ENCODE data around the gene DERA. TPM values are rescaled to one million over a fixed set of nuclear protein-coding genes. Genes with fewer than 3 reads are reported as not detected.

The DERA gene
- total and polyA plus RNA-seq, 2 of the 8 experiments (the other 6 are each of a cell fraction or from before 2014, with no cell fraction given): 13.1 to 17.1 TPM

GRCh38 chr12:15982921-15983320, 71.8 kb downstream of the DERA start (continued):
- no peak for TF ChIP-seq CHD7 (IDR thresholded peaks at IDR 0.05; ENCODE audit: insufficient replicate concordance, low read length)
- TF ChIP-seq JUND (IDR thresholded peaks at IDR 0.05; ENCODE audit: low read length): no peak
- no peak for TF ChIP-seq SRF (IDR thresholded peaks at IDR 0.05; ENCODE audit: low read depth, low read length)
- TF ChIP-seq CHD2 (IDR thresholded peaks at IDR 0.05; ENCODE audit: low read length): no peak
- no peak for TF ChIP-seq PHF8 (conservative IDR thresholded peaks at IDR 0.05; ENCODE audit: low read depth, low read length)
- TF ChIP-seq EGR1 (IDR thresholded peaks at IDR 0.05; ENCODE audit: borderline replicate concordance, low read depth, low read length): no peak
- TF ChIP-seq, protein P1, sequence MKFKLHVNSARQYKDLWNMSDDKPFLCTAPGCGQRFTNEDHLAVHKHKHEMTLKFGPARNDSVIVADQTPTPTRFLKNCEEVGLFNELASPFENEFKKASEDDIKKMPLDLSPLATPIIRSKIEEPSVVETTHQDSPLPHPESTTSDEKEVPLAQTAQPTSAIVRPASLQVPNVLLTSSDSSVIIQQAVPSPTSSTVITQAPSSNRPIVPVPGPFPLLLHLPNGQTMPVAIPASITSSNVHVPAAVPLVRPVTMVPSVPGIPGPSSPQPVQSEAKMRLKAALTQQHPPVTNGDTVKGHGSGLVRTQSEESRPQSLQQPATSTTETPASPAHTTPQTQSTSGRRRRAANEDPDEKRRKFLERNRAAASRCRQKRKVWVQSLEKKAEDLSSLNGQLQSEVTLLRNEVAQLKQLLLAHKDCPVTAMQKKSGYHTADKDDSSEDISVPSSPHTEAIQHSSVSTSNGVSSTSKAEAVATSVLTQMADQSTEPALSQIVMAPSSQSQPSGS (IDR thresholded peaks at IDR 0.05; ENCODE audit: low read length): no peak
- no peak for TF ChIP-seq EP300 (IDR thresholded peaks at IDR 0.05; ENCODE audit: borderline replicate concordance in 1 of 2, low read depth in 2 of 2, low read length in 2 of 2)
- TF ChIP-seq SP2 (IDR thresholded peaks at IDR 0.05; ENCODE audit: low read length): no peak
